Measurements from ENCODE around the gene KLHL10.

KLHL10 gene

GRCh38 chr17:41837761-41838538 is at the start of gene KLHL10:
TSS of gene KLHL10 (plus strand) at chr17:41837825. CDS start at chr17:41837933, 108 bp downstream.
- peak within 1 kb of the TSS; percentile 93 for H3K4me3 ChIP-seq
- no peak for TF ChIP-seq CTCF (IDR thresholded peaks at IDR 0.05)
- H3K27ac ChIP-seq: peak within 1 kb of the TSS; percentile 78 to 88
- DNase-seq (ENCODE audit: low spot score): no peak

- peak; percentile 79 for DNase-seq (ENCODE audit: low spot score)
- Histone ChIP-seq H3K27ac (peak overlapping the region; percentile 59 to 73), H3K4me3 (peak overlapping the region; percentile 39)
- TF ChIP-seq CTCF (IDR thresholded peaks at IDR 0.05): no peak
Measured at GRCh38 chr17:41792845-41793783, 44.5 kb upstream of the KLHL10 start.

GRCh38 chr17:41793784-41794539 is 43.7 kb upstream of the KLHL10 start:
- peak; percentile 70 for DNase-seq (ENCODE audit: low spot score)
- no peak for TF ChIP-seq CTCF (IDR thresholded peaks at IDR 0.05)
- Histone ChIP-seq H3K27ac (peak overlapping the region in 1 of 2 donors; percentile 73), H3K4me3 (no peak overlapping the region)

GRCh38 chr17:41794540-41794975 is 43.1 kb upstream of the KLHL10 start:
- no peak overlapping the region for H3K27ac ChIP-seq

GRCh38 chr17:41796121-41796895 is 41.3 kb upstream of the KLHL10 start:
- Histone ChIP-seq H3K4me3 (no peak overlapping the region), H3K27ac (no peak overlapping the region)
- DNase-seq (ENCODE audit: low spot score): peak; percentile 59
- TF ChIP-seq CTCF (IDR thresholded peaks at IDR 0.05): no peak

More at GRCh38 chr17:41794540-41794975, 43.1 kb upstream of the KLHL10 start:
- no peak overlapping the region for H3K4me3 ChIP-seq
- DNase-seq (ENCODE audit: low spot score): no peak
- TF ChIP-seq CTCF (IDR thresholded peaks at IDR 0.05): no peak

- no peak for TF ChIP-seq CTCF (IDR thresholded peaks at IDR 0.05)
- DNase-seq (ENCODE audit: low spot score): no peak
- H3K27ac ChIP-seq: no peak overlapping the region
- H3K4me3 ChIP-seq: no peak overlapping the region
Measured at GRCh38 chr17:41797377-41797776, 40.2 kb upstream of the KLHL10 start.
